ENCODE results near the gene NTNG2.

DNA sequence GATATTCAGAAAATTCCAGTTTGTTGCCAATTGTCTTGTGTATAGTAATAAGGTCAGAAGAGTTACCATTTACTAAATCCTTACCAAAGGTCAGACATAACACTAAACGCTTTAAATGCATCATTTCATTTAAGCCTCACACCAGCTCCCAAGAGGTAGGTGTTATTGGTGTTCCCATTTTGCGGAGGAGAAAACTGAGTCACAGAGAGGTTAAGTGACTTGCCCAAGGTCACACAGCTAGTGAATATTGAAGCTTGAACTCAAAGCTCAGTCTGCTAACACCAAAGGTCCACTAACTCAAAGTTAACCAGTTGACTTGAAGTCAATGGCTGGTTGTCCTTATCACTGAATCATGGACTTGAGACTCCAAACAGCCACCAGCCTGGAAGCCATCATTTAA is 40.8 kb upstream of the NTNG2 start:
- TF ChIP-seq, protein P1, sequence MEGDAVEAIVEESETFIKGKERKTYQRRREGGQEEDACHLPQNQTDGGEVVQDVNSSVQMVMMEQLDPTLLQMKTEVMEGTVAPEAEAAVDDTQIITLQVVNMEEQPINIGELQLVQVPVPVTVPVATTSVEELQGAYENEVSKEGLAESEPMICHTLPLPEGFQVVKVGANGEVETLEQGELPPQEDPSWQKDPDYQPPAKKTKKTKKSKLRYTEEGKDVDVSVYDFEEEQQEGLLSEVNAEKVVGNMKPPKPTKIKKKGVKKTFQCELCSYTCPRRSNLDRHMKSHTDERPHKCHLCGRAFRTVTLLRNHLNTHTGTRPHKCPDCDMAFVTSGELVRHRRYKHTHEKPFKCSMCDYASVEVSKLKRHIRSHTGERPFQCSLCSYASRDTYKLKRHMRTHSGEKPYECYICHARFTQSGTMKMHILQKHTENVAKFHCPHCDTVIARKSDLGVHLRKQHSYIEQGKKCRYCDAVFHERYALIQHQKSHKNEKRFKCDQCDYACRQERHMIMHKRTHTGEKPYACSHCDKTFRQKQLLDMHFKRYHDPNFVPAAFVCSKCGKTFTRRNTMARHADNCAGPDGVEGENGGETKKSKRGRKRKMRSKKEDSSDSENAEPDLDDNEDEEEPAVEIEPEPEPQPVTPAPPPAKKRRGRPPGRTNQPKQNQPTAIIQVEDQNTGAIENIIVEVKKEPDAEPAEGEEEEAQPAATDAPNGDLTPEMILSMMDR (IDR thresholded peaks at IDR 0.05) = no peak
- TF ChIP-seq POLR2A (IDR thresholded peaks at IDR 0.05) = no peak
